Neural crest cell (in vitro differentiated cells): ENCODE results near the gene CHPF2. TPM values are rescaled to one million over a fixed set of nuclear protein-coding genes. Genes with fewer than 3 reads are reported as not detected.

Experiments
- DNase-seq: peaks from one replicate; pipeline ENCODE4 v3.0.0; 2021; ENCODE audit warnings: low read depth, mixed read lengths, low spot score
- H3K27ac Mint-ChIP-seq: one replicate; pipeline ENCODE4 v1.8.0; 2021; ENCODE audit warnings: mild to moderate bottlenecking, mixed read lengths; ENCODE audit not compliant: unreplicated experiment
- H3K27me3 Mint-ChIP-seq: 2 replicates; pipeline ENCODE4 v1.8.0; 2021; ENCODE audit warnings: low read depth, mild to moderate bottlenecking, mixed read lengths
- H3K36me3 Mint-ChIP-seq: 2 replicates; pipeline ENCODE4 v1.8.0; 2021; ENCODE audit warnings: low read depth, mild to moderate bottlenecking, mixed read lengths
- H3K4me1 Mint-ChIP-seq: 2 replicates; pipeline ENCODE4 v1.8.0; 2021; ENCODE audit warnings: mixed read lengths
- H3K4me3 Mint-ChIP-seq: one replicate; pipeline ENCODE4 v1.8.0; 2021; ENCODE audit warnings: mild to moderate bottlenecking, mixed read lengths
- H3K9me3 Mint-ChIP-seq: 2 replicates; pipeline ENCODE4 v1.8.0; 2021; ENCODE audit warnings: mixed read lengths
- total RNA-seq: library from RNA; stranded (reverse); gene quantifications from 2 replicates; pipeline ENCODE4 v1.2.1, GENCODE V29; 2021
- TF ChIP-seq, protein P1 (sequence below): fragments of 200-600 bp; sonication (generic); conservative IDR thresholded peaks from 2 replicates; pipeline ENCODE4 v1.5.0; 2021; ENCODE audit warnings: antibody characterized with exemption, mild to moderate bottlenecking

Gene CHPF2
- total RNA-seq, 1 donor from 2014 or later = 34.1 TPM

DNA sequence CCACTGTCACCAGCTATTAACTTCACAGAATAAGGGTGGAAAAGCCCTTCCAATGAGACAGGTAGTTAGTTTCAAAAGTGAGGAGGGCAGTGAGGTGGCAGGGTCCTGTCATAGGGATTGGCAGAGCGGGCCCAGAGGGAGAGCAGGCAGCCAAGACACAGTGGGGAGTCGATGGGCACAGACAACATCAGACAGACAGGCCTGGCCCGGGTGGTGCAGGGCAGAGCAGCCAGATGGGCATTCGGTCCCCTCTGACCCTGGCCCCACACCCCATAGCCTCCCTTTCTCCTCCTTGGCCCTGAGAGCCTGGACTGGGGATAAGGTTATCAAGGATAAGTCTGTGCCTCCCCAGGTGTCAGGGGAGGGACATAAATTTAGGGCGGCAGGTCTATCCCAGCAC, 47.6 kb downstream of the CHPF2 start:
- H3K4me1 Mint-ChIP-seq = peaks cover 15% of the 10 kb centered on the region
- no peak for DNase-seq
- no peaks in the 10 kb centered on the region for H3K36me3 Mint-ChIP-seq
- no peak overlapping the region for H3K27ac Mint-ChIP-seq
- H3K27me3 Mint-ChIP-seq = peaks cover 26% of the 10 kb centered on the region
- TF ChIP-seq, protein P1, sequence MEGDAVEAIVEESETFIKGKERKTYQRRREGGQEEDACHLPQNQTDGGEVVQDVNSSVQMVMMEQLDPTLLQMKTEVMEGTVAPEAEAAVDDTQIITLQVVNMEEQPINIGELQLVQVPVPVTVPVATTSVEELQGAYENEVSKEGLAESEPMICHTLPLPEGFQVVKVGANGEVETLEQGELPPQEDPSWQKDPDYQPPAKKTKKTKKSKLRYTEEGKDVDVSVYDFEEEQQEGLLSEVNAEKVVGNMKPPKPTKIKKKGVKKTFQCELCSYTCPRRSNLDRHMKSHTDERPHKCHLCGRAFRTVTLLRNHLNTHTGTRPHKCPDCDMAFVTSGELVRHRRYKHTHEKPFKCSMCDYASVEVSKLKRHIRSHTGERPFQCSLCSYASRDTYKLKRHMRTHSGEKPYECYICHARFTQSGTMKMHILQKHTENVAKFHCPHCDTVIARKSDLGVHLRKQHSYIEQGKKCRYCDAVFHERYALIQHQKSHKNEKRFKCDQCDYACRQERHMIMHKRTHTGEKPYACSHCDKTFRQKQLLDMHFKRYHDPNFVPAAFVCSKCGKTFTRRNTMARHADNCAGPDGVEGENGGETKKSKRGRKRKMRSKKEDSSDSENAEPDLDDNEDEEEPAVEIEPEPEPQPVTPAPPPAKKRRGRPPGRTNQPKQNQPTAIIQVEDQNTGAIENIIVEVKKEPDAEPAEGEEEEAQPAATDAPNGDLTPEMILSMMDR = no peak
- H3K9me3 Mint-ChIP-seq = peaks cover 4% of the 10 kb centered on the region
- H3K4me3 Mint-ChIP-seq = no peak overlapping the region

DNA sequence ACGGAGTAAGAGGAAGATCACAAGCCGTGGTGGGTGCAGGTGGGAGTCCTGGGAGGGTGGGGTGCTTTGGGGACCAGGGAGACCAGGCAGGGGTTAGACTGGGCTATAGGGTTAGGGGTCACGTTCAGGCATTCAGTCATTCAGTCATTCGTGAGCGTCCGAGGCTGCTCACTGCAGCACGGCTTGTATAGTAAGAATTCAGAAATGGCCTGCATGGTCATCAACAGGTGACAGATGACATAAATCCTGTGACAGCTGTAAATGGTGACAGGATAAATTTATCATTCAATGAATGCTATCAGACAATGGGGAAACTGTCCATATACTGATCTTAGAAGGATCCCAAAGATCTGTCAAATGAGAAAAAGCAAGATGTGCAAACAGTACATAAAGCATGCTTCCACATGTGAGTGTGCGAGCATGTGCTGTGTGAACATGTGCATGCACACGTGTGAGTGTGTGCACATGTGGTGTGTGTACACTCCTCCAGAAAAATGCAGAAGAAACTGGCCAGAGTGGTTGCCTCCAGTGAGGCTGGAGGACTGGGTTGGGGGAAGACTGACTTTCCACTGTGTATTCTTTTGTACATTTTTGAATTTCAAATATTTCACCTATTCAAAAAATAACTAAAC, 48.2 kb downstream of the CHPF2 start:
- DNase-seq = no peak
- Mint-ChIP-seq H3K9me3 (peaks cover 4% of the 10 kb centered on the region), H3K27ac (no peak overlapping the region), H3K4me1 (peaks cover 10% of the 10 kb centered on the region), H3K4me3 (no peak overlapping the region), H3K27me3 (peaks cover 31% of the 10 kb centered on the region), H3K36me3 (no peaks in the 10 kb centered on the region)
- TF ChIP-seq, protein P1 = no peak

DNA sequence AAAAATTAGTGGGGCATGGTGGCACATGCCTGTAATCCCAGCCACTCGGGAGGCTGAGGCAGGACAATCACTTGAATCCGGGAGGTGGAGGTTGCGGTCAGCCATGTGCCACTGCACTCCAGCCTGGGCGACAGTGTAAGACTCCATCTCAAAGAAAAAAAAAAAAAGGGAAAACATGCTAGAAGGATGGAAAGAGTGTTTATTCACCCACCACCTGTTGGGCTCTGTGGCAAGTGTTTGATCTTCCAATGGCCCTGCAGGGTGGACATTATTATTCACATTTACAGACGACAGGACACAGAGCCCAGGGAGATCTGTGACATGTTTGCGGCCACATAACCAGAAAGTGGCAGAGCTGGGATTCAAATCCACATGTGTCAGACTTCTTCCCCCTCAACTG, 49.4 kb downstream of the CHPF2 start:
- TF ChIP-seq, protein P1 = no peak
- Mint-ChIP-seq H3K4me1 (peaks cover 10% of the 10 kb centered on the region), H3K27me3 (peaks cover 41% of the 10 kb centered on the region), H3K27ac (no peak overlapping the region), H3K4me3 (no peak overlapping the region), H3K9me3 (peaks cover 4% of the 10 kb centered on the region), H3K36me3 (no peaks in the 10 kb centered on the region)
- DNase-seq = no peak

DNA sequence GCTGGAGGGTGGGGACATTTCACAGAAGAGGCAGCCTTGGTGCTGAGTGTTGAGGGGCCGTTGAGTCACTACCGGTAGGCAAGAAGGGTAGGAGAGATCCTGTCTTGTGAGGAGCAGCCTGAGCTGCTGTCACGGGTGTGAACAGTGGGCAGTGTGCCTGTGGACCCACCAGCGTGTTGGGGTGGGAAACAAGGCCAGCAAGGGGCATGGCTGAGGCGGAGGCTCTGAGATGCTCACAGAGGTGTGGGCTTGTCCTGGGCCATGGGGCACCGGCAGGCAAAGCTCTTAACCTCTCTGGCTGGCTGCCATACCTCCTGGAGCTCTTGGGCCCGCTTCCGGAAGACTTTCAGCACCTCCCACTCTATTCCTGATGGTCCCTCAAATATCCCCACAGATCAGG, 49.8 kb downstream of the CHPF2 start:
- H3K4me3 Mint-ChIP-seq = no peak overlapping the region
- H3K4me1 Mint-ChIP-seq = peaks cover 9% of the 10 kb centered on the region
- H3K27me3 Mint-ChIP-seq = peaks cover 43% of the 10 kb centered on the region
- no peak overlapping the region for H3K27ac Mint-ChIP-seq
- no peaks in the 10 kb centered on the region for H3K36me3 Mint-ChIP-seq
- TF ChIP-seq, protein P1 = no peak
- no peak for DNase-seq
- H3K9me3 Mint-ChIP-seq = peaks cover 4% of the 10 kb centered on the region

DNA sequence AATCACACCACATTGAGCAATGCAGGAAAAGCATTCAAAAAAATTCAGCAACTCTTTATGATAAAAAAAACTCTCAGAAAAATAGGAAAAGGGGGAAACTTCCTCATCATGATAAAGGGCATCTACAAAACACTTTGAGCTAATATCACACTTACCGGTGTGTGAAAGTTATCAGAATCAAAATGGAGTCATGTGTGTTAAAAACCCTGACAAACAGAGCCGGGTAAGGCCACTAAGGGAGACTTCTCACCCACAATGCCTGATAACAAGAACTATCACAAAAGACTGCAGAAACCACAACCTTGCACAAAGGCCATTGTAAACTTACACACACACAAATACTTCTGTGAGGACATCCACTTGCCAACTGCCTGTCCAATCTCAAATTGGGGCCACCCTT, 51.0 kb downstream of the CHPF2 start:
- peaks cover 5% of the 10 kb centered on the region for H3K4me1 Mint-ChIP-seq
- peaks cover 4% of the 10 kb centered on the region for H3K9me3 Mint-ChIP-seq
- DNase-seq = no peak
- TF ChIP-seq, protein P1 = no peak
- H3K27me3 Mint-ChIP-seq = peaks cover 47% of the 10 kb centered on the region
- no peak overlapping the region for H3K27ac Mint-ChIP-seq
- H3K36me3 Mint-ChIP-seq = no peaks in the 10 kb centered on the region
- no peak overlapping the region for H3K4me3 Mint-ChIP-seq
